Activated CD8-positive, alpha-beta memory T cell treated with anti-CD3 and anti-CD28 coated beads, Interleukin-2, amount 50 U/mL, for 1 hour (primary cell): Measurements from ENCODE around the gene FOLR2.
"Not testable (repeated sequence)": the region's sequence is repeated elsewhere in the genome, so short reads cannot be mapped to it uniquely, and the experiment has no call there.

Experiments used
- DNase-seq: peaks from one replicate; pipeline ENCODE4 v3.0.0-alpha.2; 2020; ENCODE audit errors: extremely low read depth

FOLR2 gene

GRCh38 chr11:72206794-72207193 lies 9.8 kb upstream of the FOLR2 start:
- DNase-seq: not testable (repeated sequence)

DNA sequence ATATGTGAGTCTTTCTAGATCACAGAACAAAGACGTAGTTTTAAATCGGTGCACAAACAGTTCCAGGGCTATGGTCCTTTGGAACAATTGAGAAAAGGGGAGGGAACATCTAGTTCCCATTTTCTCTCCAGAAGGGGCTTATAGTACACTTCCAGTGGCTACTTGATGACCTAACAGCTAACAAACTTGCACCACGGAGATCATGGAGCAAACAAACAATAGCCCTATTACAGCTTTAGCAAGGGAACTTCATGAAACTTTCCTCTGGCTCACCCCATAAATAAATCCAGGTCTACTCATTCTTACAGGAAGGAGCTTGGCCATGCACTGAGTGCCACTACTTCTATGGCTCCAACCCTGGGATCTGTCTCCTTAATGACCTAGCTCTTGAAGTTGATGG lies 8.3 kb upstream of the FOLR2 start:
- DNase-seq: no peak

GRCh38 chr11:72209101-72209500 lies 7.5 kb upstream of the FOLR2 start:
- no peak for DNase-seq

GRCh38 chr11:72217841-72218240 lies 1.2 kb downstream of the FOLR2 start:
- DNase-seq: no peak

GRCh38 chr11:72218251-72218745 lies 1.7 kb downstream of the FOLR2 start:
- DNase-seq: no peak

DNA sequence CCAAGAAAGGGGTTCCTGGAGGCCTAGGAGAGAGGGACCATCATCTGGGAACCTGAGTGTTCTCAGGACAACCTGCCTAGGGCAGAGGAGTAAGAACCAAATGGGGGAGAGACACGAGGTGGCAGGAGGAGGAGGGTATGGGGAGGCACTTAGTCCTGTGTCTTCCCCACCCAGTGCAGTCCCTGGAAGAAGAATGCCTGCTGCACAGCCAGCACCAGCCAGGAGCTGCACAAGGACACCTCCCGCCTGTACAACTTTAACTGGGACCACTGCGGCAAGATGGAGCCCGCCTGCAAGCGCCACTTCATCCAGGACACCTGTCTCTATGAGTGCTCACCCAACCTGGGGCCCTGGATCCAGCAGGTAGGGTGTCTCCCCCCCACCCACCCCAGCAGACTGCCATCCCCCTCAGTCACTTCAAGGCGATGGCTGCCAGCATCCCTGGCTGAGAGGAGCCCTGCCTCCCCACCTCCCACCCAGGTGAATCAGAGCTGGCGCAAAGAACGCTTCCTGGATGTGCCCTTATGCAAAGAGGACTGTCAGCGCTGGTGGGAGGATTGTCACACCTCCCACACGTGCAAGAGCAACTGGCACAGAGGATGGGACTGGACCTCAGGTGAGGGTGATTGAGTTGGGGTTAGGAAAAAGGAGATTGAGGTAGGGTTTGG lies 4.2 kb downstream of the FOLR2 start:
- no peak for DNase-seq

DNA sequence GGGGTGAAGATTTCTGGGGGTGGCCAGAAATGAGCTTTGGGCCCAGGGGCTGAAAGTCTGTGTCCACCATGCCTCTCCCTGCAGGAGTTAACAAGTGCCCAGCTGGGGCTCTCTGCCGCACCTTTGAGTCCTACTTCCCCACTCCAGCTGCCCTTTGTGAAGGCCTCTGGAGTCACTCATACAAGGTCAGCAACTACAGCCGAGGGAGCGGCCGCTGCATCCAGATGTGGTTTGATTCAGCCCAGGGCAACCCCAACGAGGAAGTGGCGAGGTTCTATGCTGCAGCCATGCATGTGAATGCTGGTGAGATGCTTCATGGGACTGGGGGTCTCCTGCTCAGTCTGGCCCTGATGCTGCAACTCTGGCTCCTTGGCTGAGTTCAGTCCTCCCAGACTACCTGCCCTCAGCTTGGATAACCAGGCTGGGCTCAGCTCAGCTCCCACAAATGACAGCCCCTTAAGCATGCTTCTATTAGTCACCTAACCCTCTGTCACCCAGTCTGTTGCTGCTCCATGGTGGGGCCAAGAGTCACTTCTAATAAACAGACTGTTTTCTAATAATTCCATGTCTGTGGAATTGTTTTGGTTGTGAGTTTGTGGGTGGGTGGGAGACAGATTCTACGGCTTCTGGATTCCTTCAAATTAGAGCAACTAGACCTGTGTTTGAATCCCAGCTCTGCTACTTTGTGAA lies 4.9 kb downstream of the FOLR2 start:
- no peak for DNase-seq

DNA sequence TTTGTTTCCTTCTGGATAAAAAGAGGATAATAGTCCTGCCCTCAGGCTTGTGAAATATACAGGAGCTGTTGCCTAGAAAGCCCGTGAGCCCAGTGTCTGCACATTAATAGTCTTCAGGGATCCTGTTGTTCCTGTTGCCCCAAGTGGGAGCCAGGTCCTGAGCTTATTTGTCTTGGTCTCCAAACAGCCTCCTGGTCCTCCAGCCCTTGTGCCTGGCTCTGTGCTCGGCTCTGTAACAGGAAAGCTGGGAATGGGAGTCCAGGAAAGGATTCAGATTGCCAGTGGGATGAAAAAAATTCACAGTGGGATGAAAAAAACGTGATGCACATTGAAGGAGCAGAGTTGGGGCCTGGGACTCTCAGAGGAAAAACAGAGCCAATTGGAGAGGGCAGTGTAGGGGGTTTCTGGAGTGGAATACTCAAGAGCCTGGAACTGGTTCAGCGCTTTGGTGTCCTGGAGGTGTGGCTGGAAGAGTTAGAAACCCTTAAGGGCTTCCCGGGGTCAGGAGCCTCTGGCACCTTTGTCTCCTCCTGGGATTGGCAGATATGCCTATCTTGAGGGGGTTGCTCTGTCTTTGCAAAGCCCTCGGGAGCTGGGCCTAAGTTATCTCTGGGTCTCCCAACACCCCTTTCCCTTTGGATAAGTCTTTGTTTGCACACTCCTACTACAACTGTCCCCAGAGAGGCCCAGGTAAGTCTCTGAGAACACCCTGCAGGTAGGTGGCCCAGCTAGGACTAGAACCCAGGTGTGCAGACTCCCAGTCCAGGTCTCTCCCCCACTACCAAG lies 5.7 kb downstream of the FOLR2 start:
- DNase-seq: no peak

- peak; percentile 84 for DNase-seq
These were observed 6.5 kb downstream of the FOLR2 start for GRCh38 chr11:72222907-72223614.

- no peak for DNase-seq
These were observed 7.3 kb downstream of the FOLR2 start for GRCh38 chr11:72223615-72224563.

DNA sequence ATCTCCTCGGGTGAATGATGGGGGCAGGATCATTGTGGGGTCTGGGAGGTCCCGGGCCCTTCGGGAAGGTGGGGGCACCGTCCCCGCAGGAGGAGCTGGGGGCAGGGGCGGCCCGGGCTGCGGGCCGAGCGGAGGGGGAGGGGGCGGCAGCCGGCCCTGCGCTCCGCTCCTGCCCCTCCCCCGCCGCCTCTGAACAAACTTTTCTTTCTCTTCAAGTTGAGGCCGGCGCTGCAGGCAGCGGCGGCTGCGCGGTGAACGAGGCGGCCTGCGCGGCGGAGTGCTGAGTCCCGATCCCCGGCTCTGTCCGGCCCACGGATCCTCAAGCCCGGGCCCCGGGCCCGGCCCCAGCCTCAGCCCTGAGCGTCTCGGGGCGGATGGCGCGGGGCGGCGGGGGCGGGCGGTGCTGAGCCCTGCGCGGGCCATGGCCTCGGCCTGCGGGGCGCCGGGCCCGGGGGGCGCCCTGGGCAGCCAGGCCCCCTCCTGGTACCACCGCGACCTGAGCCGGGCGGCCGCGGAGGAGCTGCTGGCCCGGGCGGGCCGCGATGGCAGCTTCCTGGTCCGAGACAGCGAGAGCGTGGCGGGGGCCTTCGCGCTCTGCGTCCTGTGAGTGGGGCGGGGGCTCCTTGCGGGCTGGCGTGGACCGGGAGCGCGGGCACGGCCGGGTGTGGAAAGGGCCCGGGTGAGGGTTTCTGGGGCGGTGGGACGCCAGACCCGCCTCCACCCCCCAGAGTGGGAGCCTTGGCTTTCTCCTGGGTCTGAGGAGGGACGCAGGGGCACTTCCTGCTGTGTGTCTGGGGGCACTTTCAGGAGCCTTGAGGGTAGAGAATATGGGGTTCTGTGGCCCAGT lies 8.2 kb downstream of the FOLR2 start, which contains the start of gene INPPL1:
Gene INPPL1, plus strand, starts transcription at position 204 of the 847 bp plus-strand sequence. Its CDS starts 218 bp downstream, at position 422.
- no peak for DNase-seq

DNA sequence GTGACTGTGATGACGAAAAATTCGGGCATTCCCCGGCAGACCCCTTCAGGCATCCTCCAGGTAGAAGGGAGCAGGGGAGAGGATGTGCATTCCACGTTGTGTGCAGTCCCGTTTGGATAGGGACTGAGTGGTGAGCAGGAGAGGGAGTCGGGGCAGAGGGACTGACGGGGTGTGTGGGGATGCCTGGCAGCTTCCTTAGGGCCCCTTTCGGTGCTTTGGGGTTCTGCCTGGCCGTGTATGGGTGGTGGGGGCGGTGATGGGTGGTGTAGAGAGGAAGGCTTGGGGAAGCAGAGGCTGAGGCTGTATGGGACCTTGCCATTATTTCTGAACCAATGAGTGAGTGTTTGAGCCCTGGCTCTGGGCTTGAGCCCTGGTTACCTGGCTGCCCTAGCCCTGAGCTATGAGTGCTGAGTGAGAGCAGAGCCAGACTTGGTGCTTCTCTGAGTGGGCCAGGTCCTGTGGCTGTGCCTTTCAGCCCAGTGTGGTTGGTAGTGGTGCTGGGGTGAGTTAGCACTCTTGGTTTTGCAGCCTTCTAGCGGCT lies 8.9 kb downstream of the FOLR2 start:
- DNase-seq: no peak

GRCh38 chr11:72226701-72227100 lies 10.1 kb downstream of the FOLR2 start:
- no peak for DNase-seq

GRCh38 chr11:72227316-72228228 lies 11.0 kb downstream of the FOLR2 start:
- DNase-seq: no peak

GRCh38 chr11:72228229-72228843 lies 11.7 kb downstream of the FOLR2 start:
- no peak for DNase-seq

- DNase-seq: no peak
These were observed 12.2 kb downstream of the FOLR2 start for GRCh38 chr11:72228844-72229231.

GRCh38 chr11:72229336-72229924 lies 12.8 kb downstream of the FOLR2 start:
- no peak for DNase-seq
